H1 (cell line): ENCODE results near the gene HELQ. TPM values are rescaled to one million over a fixed set of nuclear protein-coding genes. Genes with fewer than 3 reads are reported as not detected.

Experiments
- polyA plus RNA-seq, 7 experiments: library from polyadenylated mRNA; depleted of rRNA in 3 of 7; stranded (reverse) in 5 of 7; unstranded in 2 of 7; fragments of >200 nt in 5 of 7; fragments of 200-250 nt in 2 of 7; gene quantifications; 1 replicate in 5 of 7; 2 replicates in 1 of 7; 4 replicates in 1 of 7; pipeline versions ENCODE4 v1.2.1 to v1.2.3, GENCODE V29; 2011 to 2013; ENCODE audit warnings: missing spikeins in 2 of 7, mixed read lengths in 2 of 7
- total RNA-seq: library from RNA; stranded (reverse); fragmentation: NEBNext Ultra II Directional; extraction: Animal tissue kit (Norgen Biotek cat#: 25700); gene quantifications from 2 replicates; pipeline ENCODE4 v1.2.1, GENCODE V29; 2021
- TF ChIP-seq, protein P1 (sequence below): fragments of 300-600 bp; sonication (generic); IDR thresholded peaks from 2 replicates; pipeline ENCODE4 v1.7.1; 2012; ENCODE audit warnings: low read length, moderate library complexity, mild to moderate bottlenecking, inconsistent platforms; ENCODE audit not compliant: insufficient replicate concordance

HELQ gene
- total and polyA plus RNA-seq, 2 of the 8 experiments (the other 6 are each of a cell fraction or from before 2014, with no cell fraction given), result 4.7 to 9.0 TPM

DNA sequence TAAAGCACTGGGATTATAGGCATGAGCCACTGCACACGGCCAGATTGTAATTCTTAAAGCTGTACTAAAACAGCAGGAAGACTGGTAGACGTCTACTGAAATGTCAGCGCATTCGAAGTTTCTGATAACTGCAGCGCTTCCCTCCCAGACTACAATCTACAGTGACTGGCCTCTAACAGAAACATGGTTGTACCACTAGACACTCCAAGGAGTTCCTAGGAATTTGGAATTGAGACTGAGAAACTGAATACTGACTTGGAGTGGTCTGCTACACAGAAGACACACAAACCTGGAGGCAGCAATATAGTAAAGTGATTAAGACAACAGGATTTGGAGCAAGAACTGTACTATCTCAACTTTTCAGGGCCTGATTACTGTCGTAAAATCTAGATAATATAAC is 937 bp downstream of the HELQ start (continued):
- TF ChIP-seq, protein P1, sequence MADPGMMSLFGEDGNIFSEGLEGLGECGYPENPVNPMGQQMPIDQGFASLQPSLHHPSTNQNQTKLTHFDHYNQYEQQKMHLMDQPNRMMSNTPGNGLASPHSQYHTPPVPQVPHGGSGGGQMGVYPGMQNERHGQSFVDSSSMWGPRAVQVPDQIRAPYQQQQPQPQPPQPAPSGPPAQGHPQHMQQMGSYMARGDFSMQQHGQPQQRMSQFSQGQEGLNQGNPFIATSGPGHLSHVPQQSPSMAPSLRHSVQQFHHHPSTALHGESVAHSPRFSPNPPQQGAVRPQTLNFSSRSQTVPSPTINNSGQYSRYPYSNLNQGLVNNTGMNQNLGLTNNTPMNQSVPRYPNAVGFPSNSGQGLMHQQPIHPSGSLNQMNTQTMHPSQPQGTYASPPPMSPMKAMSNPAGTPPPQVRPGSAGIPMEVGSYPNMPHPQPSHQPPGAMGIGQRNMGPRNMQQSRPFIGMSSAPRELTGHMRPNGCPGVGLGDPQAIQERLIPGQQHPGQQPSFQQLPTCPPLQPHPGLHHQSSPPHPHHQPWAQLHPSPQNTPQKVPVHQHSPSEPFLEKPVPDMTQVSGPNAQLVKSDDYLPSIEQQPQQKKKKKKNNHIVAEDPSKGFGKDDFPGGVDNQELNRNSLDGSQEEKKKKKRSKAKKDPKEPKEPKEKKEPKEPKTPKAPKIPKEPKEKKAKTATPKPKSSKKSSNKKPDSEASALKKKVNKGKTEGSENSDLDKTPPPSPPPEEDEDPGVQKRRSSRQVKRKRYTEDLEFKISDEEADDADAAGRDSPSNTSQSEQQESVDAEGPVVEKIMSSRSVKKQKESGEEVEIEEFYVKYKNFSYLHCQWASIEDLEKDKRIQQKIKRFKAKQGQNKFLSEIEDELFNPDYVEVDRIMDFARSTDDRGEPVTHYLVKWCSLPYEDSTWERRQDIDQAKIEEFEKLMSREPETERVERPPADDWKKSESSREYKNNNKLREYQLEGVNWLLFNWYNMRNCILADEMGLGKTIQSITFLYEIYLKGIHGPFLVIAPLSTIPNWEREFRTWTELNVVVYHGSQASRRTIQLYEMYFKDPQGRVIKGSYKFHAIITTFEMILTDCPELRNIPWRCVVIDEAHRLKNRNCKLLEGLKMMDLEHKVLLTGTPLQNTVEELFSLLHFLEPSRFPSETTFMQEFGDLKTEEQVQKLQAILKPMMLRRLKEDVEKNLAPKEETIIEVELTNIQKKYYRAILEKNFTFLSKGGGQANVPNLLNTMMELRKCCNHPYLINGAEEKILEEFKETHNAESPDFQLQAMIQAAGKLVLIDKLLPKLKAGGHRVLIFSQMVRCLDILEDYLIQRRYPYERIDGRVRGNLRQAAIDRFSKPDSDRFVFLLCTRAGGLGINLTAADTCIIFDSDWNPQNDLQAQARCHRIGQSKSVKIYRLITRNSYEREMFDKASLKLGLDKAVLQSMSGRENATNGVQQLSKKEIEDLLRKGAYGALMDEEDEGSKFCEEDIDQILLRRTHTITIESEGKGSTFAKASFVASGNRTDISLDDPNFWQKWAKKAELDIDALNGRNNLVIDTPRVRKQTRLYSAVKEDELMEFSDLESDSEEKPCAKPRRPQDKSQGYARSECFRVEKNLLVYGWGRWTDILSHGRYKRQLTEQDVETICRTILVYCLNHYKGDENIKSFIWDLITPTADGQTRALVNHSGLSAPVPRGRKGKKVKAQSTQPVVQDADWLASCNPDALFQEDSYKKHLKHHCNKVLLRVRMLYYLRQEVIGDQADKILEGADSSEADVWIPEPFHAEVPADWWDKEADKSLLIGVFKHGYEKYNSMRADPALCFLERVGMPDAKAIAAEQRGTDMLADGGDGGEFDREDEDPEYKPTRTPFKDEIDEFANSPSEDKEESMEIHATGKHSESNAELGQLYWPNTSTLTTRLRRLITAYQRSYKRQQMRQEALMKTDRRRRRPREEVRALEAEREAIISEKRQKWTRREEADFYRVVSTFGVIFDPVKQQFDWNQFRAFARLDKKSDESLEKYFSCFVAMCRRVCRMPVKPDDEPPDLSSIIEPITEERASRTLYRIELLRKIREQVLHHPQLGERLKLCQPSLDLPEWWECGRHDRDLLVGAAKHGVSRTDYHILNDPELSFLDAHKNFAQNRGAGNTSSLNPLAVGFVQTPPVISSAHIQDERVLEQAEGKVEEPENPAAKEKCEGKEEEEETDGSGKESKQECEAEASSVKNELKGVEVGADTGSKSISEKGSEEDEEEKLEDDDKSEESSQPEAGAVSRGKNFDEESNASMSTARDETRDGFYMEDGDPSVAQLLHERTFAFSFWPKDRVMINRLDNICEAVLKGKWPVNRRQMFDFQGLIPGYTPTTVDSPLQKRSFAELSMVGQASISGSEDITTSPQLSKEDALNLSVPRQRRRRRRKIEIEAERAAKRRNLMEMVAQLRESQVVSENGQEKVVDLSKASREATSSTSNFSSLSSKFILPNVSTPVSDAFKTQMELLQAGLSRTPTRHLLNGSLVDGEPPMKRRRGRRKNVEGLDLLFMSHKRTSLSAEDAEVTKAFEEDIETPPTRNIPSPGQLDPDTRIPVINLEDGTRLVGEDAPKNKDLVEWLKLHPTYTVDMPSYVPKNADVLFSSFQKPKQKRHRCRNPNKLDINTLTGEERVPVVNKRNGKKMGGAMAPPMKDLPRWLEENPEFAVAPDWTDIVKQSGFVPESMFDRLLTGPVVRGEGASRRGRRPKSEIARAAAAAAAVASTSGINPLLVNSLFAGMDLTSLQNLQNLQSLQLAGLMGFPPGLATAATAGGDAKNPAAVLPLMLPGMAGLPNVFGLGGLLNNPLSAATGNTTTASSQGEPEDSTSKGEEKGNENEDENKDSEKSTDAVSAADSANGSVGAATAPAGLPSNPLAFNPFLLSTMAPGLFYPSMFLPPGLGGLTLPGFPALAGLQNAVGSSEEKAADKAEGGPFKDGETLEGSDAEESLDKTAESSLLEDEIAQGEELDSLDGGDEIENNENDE, result no peak
